Neutrophil (primary cell): ENCODE results near the gene CERS6.

ENCODE experiments used
- H3K27ac ChIP-seq: fragments of 200-600 bp; sonication (generic); 2 replicates; pipeline ENCODE4 v1.5.1; 2016; ENCODE audit warnings: mild to moderate bottlenecking, moderate library complexity
- H3K27me3 ChIP-seq: fragments of 200-600 bp; sonication (generic); 2 replicates; pipeline ENCODE4 v1.6.0; 2016; ENCODE audit warnings: mild to moderate bottlenecking
- H3K36me3 ChIP-seq: fragments of 200-600 bp; sonication (generic); 2 replicates; pipeline ENCODE4 v1.5.1; 2017
- H3K4me1 ChIP-seq, 2 experiments: fragments of 200-600 bp in 1 of 2; sonication (generic) in 1 of 2; 1 replicate in 1 of 2; 2 replicates in 1 of 2; pipeline versions ENCODE4 v1.5.1 to v1.6.1; 2013 to 2016; ENCODE audit warnings: low read depth in 1 of 2, low read length in 1 of 2, mild to moderate bottlenecking in 1 of 2, moderate library complexity in 1 of 2; ENCODE audit not compliant: control insufficient read depth in 1 of 2, insufficient read depth in 1 of 2
- H3K4me3 ChIP-seq, 2 experiments: fragments of 200-600 bp in 1 of 2; sonication (generic) in 1 of 2; 1 replicate in 1 of 2; 2 replicates in 1 of 2; pipeline ENCODE4 v1.5.1; 2013 to 2016; ENCODE audit warnings: low read depth in 1 of 2, low read length in 1 of 2, mild to moderate bottlenecking in 1 of 2, moderate library complexity in 1 of 2
- H3K9me3 ChIP-seq: fragments of 200-600 bp; sonication (generic); 2 replicates; pipeline ENCODE4 v1.5.1; 2016
- CTCF ChIP-seq: fragments of 200-600 bp; sonication (generic); IDR thresholded peaks from 2 replicates; pipeline ENCODE4 v1.5.1; 2016; ENCODE audit warnings: antibody characterized with exemption

Gene CERS6

DNA sequence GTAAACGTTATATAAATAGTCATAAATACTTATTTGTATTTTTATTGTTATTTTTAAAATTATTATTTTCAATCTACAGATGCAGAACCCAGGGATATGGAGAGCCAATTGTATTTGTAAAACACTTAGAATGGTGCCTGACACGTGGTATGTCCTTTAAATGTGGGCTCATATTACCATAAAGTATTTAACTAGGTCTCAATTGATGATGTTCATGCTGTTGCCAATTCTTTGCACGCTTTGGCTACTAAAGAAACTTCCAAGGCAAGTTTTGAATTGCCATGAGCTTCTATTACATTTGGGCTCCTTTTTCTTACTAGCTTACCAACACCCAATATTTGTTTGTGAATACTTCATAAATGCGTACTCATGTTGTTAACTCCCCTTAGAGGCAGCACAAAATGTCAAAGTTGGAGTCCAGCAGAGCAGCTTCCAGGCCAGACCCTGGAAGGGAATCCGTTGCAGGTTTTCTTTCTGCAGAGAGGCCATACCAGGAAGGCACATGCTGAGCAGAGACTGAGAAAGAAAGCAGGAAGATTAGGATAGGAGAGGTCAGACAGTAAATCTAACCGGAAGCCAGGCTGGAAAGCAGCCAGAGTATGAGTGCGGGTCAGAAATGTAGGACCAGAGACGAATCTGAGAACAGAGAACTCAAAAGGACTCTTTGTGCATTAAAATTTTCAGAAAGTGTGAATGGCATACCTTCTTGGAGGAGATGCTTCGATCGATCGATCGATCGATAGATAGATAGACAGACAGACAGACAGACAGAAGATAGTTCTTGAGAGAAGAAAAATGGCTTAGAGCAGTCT lies 342.2 kb downstream of the CERS6 start:
- H3K9me3 ChIP-seq, result no peaks in the 10 kb centered on the region
- no peaks in the 10 kb centered on the region for H3K36me3 ChIP-seq
- no peak overlapping the region for H3K4me3 ChIP-seq
- H3K27me3 ChIP-seq, result no peaks in the 10 kb centered on the region
- no peak for TF ChIP-seq CTCF
- no peaks in the 10 kb centered on the region for H3K4me1 ChIP-seq
- H3K27ac ChIP-seq, result no peak overlapping the region

- Histone ChIP-seq H3K27me3 (no peaks in the 10 kb centered on the region), H3K27ac (no peak overlapping the region), H3K36me3 (no peaks in the 10 kb centered on the region), H3K9me3 (no peaks in the 10 kb centered on the region), H3K4me1 (no peaks in the 10 kb centered on the region), H3K4me3 (no peak overlapping the region)
- no peak for TF ChIP-seq CTCF
Measured at GRCh38 chr2:168798888-168799410, 342.9 kb downstream of the CERS6 start.

- Histone ChIP-seq H3K4me1 (no peaks in the 10 kb centered on the region), H3K27ac (no peak overlapping the region)
- no peak for TF ChIP-seq CTCF
Measured at GRCh38 chr2:168801471-168801870, 345.4 kb downstream of the CERS6 start.

GRCh38 chr2:168801961-168802858 lies 346.1 kb downstream of the CERS6 start, which contains the start of gene NOSTRIN:
TSS of gene NOSTRIN (plus strand) at chr2:168802637. CDS start at chr2:168802647, 10 bp downstream.
- no peak within 1 kb of the TSS for H3K4me3 ChIP-seq
- no peak within 1 kb of the TSS for H3K27ac ChIP-seq
- no peaks in the 10 kb centered on the region for H3K27me3 ChIP-seq
- no peak for TF ChIP-seq CTCF
- no peaks in the 10 kb centered on the region for H3K9me3 ChIP-seq
- no peaks in the 10 kb centered on the region for H3K36me3 ChIP-seq
- no peaks in the 10 kb centered on the region for H3K4me1 ChIP-seq

More at GRCh38 chr2:168801471-168801870, 345.4 kb downstream of the CERS6 start:
- H3K27me3 ChIP-seq, result no peaks in the 10 kb centered on the region
- H3K36me3 ChIP-seq, result no peaks in the 10 kb centered on the region
- no peaks in the 10 kb centered on the region for H3K9me3 ChIP-seq
- H3K4me3 ChIP-seq, result no peak overlapping the region

- Histone ChIP-seq H3K4me3 (no peak overlapping the region), H3K36me3 (no peaks in the 10 kb centered on the region), H3K9me3 (no peaks in the 10 kb centered on the region), H3K27ac (no peak overlapping the region), H3K27me3 (no peaks in the 10 kb centered on the region), H3K4me1 (no peaks in the 10 kb centered on the region)
- no peak for TF ChIP-seq CTCF
Measured at GRCh38 chr2:168802859-168803725, 347.0 kb downstream of the CERS6 start.
